KBM-7 (cell line): ENCODE results near the gene IFNGR2.
"Not testable (repeated sequence)": the region's sequence is repeated elsewhere in the genome, so short reads cannot be mapped to it uniquely, and the experiment has no call there.

Source experiments
- DNase-seq: peaks from one replicate; pipeline ENCODE4 v3.0.0-alpha.2; 2015
- in situ Hi-C: fragments of 300-500 bp; cut with MboI; formaldehyde crosslinking; loops from 2 replicates; pipeline ENCODE4 v1.14.3; 2020; ENCODE audit warnings: low sequenced_read_pairs, low pct_unique_long_range_greater_than_20kb, mixed read lengths

IFNGR2 gene, protein sequence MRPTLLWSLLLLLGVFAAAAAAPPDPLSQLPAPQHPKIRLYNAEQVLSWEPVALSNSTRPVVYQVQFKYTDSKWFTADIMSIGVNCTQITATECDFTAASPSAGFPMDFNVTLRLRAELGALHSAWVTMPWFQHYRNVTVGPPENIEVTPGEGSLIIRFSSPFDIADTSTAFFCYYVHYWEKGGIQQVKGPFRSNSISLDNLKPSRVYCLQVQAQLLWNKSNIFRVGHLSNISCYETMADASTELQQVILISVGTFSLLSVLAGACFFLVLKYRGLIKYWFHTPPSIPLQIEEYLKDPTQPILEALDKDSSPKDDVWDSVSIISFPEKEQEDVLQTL

DNA sequence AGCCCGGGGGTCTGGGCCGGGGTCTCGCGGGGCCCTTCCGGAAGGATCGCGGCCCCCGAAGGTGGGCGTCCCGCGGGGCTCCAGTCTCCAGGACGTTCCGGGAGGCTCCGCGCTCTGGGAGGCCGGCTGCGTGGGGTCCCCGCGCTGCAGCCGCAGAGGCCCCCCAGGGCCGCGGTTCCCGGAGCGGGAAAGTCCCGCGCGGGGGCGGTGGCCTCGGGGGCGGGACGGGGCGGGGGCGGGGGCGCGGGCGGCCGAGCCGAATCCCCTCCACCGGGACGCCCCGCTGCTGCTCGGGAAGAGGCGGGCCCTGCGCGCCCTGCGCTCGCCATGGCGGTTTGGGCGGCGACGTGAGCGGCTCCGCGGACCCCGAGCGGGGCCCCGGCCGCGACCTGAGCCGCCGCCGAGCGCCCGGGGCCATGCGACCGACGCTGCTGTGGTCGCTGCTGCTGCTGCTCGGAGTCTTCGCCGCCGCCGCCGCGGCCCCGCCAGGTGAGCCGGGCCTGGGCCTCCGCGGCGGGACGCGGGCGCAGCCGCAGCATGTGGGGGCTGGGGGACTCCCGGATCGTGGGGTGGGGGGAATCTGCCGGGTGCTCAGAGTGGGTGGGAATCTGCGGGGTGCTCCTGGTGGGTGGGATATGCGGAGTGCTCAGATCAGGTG, at the start of gene IFNGR2:
TSS of gene IFNGR2 (plus strand) at position 286 of the 658 bp plus-strand sequence. CDS start at position 417, 131 bp downstream.
- in situ Hi-C loops, result no loop called here
- no peak for DNase-seq

DNA sequence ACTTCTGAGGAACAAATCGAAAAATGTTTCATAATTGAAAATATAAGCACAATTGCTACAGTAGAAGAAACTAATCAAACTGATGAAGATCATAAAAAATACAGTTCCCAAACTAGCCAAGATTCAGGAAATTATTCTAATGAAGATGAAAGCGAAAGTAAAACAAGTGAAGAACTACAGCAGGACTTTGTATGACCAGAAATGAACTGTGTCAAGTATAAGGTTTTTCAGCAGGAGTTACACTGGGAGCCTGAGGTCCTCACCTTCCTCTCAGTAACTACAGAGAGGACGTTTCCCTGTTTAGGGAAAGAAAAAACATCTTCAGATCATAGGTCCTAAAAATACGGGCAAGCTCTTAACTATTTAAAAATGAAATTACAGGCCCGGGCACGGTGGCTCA, 47.9 kb upstream of the IFNGR2 start:
- in situ Hi-C loops, result no loop called here
- DNase-seq, result no peak

DNA sequence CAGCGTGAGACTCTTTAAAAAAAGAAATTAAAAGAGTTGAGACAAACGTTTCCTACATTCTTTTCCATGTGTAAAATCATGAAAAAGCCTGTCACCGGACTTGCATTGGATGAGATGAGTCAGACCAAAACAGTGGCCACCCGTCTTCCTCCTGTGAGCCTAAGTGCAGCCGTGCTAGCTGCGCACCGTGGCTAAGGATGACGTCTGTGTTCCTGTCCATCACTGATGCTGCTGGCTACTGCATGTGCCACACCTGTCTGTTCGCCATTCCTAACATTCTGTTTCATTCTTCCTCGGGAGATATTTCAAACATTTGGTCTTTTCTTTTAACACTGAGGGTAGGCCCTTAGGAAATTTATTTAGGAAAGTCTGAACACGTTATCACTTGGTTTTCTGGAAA, 47.2 kb upstream of the IFNGR2 start:
- DNase-seq, result no peak
- in situ Hi-C loops, result no loop called here

DNA sequence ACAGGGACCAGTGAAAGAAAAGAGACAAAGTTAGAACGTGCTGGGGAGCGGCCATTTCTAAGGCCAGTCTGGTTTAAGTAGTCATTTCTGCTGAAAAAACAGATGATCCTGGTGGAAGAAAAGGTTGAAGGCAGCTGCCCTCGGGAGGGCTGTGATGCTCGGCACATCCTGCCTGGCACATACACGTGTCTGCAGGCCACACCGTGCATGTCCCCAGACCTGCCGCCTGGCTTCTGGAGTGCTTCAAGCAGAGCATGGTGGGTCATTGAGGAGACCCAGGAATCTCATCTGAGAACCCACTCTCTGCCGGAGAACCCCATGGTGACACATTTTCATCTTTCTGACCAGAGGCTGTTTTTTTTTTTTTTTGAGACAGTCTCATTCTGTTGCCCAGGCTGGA, 46.0 kb upstream of the IFNGR2 start:
- in situ Hi-C loops, result no loop called here
- no peak for DNase-seq

DNA sequence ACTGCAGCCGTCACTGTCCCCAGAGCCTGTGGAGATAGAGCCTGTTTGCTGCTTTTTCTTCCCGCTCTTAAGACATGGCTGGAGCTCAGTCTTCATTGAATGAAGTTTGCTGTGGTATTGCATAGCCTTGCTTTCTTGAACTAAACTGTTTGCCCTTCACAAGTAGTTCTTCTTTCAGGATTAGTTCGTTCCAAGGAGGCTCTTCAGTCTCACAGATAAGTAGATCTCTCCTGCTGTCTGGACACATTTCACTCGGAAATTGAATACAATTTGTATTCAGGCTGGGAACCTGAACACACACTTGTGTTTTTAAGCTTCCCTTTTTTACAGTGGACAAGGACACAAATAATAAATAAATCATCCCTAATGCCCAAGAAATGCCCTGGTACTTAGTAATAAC, 43.8 kb upstream of the IFNGR2 start:
- in situ Hi-C loops, result no loop called here
- no peak for DNase-seq

DNA sequence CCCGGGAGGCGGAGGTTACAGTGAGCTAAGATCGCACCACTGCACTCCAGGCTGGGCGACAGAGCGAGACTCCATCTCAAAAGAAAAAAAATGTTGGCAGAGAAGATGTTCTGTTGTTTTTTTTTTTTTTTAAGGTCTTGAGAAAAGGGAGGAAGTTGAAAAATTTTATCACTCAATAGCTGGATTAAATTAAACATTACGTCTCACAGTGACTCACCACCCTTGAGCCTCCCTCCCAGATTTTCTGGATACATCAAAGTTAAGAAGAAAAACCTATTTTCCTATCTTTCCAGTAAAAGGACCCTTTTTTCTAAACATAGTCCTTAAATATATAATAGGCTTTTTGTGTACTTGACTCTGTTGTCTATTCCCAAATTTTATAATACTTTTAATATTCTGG, 42.9 kb upstream of the IFNGR2 start:
- in situ Hi-C loops, result no loop called here
- no peak for DNase-seq

DNA sequence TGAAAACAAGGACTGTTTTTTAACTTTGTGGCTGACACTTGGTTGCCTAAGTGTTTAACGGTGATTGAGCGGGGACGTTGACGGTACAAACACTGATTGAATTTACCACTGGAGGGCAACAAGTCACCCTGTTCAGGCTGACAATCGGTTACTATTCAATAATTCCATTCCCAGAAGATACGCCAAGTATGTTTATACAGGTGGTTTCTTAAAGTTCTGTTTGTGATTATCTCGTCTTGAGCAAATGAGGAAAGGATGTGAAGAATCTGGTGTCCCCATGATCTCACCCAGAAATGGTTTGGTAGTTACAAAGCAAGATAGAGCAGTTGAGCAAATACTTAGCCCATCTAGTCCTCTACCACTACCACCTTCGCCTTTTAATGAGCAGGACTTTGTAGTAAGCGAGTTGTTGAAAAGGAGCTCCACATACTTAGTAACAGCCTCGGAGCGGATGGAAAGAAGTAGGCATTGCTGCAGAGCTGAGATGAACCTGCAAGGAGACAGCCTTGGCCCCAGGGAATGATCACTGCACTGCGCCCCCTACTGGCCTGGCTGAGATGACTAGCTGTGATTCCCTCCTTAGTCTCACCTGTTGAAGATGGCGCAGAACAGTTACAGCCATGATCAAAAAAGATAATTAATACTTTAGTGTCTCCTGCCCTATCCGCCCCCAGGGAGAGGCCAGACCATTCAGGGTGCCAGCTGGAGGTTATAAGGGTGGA, 42.2 kb upstream of the IFNGR2 start:
- in situ Hi-C loops, result no loop called here
- DNase-seq, result peak; percentile 90

DNA sequence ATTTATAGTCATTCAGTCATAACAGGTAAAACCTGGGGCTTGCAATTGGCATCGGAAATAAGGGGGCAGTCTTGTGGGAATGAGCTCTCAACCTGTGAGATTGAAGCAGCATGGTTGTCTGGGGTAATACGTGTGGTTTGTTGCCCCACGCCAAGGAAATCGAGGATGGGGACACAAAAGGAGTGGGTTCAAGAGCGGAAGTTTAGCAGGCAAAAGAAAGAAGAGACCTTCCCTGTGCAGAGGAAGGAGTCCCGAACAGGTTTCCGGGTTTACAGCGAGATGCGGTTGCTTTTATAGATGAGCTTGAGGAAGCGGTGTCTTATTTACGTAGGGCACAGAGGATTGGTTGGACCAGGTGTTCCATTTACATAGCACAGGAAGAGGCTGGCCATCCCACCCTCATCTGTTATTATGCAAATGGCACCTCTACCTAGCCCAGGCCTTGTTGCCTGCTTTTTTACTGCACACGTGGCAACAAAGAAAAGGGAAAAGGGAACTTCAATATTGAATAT, 41.1 kb upstream of the IFNGR2 start:
- in situ Hi-C loops, result no loop called here
- peak; percentile 91 for DNase-seq

DNA sequence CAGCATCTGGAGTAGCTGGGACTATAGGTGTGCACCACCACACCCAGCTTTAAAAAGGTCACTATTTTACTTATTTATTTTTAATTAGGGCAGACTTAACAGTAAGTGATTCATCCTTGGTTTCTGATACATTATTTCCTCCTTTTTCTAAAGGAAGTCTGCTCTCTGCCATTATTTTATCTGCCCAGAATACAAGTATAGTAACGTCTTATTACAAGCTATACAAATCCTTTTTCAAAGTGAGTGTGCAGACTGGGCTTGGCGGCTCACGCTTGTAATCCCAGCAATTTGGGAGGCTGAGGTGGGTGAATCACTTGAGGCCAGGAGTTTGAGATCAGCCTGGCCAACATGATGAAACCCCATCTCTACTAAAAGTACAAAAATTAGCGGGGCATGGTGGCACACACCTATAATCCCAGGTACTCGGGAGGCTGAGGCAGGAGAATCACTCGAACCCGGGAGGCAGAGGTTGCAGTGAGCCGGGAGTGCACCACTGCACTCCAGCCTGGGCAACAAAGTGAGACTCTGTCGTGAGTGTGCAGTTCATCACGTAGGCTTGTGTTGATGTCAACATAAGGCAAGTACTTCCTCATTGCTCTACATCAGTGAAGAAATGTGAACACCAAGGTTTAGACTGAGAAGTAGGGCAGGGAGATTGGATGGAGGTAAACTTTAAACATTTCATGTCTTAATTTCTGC, 39.2 kb upstream of the IFNGR2 start:
- in situ Hi-C loops, result not testable (repeated sequence)
- peak; percentile 63 for DNase-seq

DNA sequence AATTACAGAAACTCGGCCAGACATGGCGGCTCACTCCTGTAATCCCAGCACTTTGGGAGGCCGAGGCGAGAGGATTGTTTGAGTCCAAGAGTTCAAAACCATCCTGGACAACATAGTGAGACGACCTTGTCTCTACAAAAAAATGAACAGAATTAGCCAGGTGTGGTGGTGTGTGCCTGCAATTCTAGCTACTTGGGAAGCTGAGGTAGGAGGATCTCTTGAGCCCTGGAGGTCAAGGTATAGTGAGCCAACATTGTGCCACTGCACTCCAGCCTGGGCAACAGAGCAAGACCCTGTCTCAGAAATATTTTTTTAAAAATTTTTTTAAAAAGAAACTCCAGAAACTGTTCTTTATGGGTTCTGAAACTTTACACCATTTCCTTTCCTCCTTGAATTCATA, 38.4 kb upstream of the IFNGR2 start:
- no peak for DNase-seq
- in situ Hi-C loops, result no loop called here

DNA sequence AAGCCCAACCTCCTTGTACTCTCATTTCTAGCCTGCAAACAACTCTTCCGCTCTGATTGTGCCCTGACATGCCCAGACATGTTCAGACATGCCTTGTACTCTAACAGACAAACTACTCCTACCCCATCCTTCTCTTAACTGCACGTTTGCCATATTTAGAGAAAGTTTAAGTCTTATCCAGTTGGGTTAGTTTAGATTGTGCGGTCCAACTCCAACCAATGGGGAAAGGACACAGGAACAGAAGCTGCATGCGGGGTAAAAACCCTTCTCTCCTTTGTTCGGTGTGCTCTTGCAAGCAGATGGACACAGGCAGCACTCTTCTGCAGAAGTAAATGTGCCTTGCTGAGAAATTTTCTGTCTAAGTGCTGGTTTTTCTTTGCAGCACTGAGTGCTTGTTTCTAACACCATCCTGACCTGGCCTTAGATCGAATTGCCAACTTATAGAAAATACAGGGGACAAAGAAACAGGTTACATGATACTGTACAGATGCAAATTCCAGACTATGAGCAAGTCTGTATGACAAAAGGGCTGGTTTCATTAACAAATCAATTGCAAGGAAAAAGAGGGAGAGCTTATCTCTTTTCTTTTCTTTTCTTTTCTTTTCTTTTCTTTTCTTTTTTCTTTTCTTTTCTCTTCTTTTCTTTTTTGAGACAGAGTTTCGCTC, 35.8 kb upstream of the IFNGR2 start:
- peak; percentile 74 for DNase-seq
- in situ Hi-C loops, result no loop called here

DNA sequence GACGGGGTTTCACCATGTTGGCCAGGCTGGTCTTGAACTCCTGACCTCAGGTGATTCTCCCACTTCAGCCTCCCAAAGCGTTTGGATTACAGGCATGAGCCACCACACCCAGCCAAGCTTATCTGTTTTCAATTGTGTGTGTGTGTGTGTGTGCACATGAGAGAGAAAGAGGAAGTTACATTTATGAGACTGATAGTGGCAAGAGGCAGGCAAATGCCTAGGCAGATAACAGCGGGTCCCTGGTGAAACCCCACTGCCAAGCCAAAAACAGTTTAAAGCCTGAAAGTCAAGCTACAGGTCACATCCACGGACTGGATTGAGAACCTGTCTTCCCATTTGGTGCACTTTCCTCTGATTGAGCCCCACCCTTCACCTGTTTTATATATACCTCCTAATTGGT, 35.1 kb upstream of the IFNGR2 start:
- in situ Hi-C loops, result no loop called here
- DNase-seq, result peak; percentile 89

DNA sequence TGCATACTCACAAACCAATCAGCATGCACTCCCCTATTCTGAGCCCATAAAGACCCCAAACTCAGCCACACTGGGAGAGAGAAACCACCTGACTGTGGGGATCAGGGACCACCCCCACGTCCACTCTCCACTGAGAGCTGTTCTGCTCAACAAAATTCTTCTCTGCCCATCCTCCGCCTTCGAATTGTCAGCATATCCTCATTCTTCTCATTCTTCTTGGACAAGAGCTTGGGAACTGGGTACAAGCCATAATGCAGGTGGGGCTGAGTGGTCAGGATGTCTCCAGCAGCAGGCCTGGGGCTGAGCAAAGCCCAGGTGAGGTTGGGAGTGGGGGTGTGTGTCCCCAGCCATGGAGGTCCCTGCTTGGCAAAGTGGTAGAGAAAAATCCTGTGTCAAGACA, 34.6 kb upstream of the IFNGR2 start:
- in situ Hi-C loops, result no loop called here
- DNase-seq, result peak; percentile 39

DNA sequence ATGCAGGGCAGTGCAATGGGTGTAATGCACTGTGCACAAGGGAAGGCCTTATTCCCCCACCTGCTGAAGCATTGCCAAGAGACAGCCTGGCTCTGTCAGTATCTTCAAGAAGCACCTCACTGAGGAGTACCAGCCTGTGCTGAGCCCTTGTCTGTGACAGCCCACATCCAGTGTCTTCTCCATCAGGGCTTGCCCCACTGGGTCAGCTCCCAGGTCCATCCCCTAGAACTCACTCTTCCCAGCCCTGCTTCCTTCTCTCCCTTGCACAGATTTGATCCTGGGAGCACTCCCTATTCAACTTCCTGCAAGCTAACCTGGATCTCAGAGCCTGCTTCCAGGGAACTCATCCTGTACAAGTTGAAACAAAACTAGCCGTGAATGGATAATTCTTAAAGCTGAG, 33.6 kb upstream of the IFNGR2 start:
- in situ Hi-C loops, result no loop called here
- DNase-seq, result no peak

DNA sequence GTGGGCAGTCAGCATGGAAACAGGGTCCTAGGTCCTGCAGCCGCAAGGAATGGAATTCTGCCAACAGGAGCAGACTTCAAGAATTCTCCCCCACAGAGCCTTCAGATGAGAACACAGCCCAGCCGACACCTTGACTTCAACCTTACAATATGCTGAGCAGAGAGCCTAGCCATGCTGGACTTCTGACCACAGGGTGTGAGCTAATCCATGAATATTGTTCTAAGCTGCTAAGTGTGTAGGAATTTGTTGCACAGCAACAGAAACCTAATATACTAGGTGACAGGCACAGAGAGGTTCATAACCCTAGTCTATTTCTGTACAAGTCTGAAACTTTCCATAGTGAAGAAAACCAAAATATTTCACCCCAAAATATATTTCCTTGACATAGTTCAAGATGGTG, 32.9 kb upstream of the IFNGR2 start:
- in situ Hi-C loops, result no loop called here
- DNase-seq, result no peak

DNA sequence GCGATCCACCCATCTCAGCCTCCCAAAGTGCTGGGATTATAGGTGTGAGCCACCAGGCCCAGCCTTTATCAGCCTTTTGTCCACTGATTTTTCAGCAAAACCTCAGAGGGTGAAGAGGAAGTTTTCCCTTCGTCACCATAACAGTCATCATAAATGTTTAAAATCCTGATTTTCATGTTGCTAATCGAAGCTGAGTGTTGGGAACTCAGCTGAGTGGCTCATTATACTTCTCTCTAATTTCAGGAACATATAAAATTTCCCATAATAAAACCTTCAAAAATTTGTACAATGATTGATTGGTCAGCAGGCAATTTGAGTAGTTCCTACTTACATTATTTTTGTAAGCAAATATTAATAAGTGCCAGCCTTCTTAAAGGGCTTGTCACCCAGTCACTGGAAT, 31.8 kb upstream of the IFNGR2 start:
- no peak for DNase-seq
- in situ Hi-C loops, result no loop called here

DNA sequence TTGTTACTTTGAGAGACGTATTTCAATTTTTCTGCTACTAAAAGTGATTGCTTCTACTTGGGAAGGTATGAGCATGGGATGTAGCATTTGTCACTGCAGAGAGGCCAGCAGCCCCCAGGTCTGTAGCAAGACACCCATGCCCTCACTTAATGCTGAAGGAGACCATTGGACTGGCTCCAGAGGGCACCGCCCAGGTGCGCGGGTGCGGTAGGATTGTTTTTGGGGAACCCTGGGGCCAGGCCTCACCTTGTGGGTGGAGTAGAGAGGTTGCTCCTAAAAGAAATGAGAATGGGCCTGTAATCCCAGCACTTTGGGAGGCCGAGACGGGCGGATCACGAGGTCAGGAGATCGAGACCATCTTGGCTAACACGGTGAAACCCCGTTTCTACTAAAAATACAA, 30.6 kb upstream of the IFNGR2 start:
- in situ Hi-C loops, result no loop called here
- DNase-seq, result no peak

DNA sequence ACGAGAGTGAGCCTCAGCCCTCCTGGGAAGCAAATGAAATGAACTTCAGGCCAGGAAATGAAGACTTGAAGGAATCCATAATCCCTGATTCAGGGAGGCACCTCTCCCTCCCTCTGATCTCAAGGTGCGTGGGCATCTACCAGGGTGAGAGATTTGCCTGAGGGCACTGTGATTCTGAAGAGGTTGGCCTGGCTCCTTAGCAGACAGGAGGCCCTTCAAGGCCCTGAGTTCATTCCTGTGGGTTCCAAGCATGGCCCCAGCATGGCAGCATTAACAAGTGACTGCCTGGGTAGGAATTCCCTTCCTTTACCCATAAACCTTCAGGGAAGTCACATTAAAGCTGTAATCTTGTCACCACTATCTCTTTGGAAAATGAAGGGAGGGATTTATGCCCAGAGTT, 29.8 kb upstream of the IFNGR2 start:
- in situ Hi-C loops, result no loop called here
- DNase-seq, result no peak

DNA sequence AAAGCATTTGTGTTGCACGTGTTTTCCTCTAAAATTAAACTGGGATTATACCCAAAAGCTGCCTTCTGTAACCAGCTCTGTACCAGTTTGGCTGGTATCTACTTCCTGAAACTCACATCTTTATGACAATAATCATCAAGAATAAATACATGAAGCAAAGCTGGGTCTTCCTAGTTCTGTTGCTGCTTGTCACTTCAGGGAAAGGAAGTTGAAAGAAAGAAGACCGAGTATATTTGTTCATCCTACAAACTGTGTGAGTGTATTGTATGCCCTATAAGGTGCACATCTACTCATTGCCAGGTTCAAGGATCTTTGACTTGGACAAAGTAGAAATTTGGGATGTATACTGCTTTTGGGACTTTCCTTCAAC, 29.1 kb upstream of the IFNGR2 start:
- in situ Hi-C loops, result no loop called here
- no peak for DNase-seq
